HepG2 (cell line): ENCODE results near the gene VPS4B. TPM values are rescaled to one million over a fixed set of nuclear protein-coding genes. Genes with fewer than 3 reads are reported as not detected.

Source experiments
- ARNT2 ChIP-seq: sonication (generic); formaldehyde crosslinking; IDR thresholded peaks from 2 replicates; pipeline ENCODE4 v1.8.0; 2022; ENCODE audit warnings: mild to moderate bottlenecking, low read depth, missing genetic modification reagents, moderate library complexity
- ATM ChIP-seq: fragments of 450-650 bp; IDR thresholded peaks from 2 replicates; pipeline ENCODE4 v1.7.1; 2017; ENCODE audit warnings: mild to moderate bottlenecking, borderline replicate concordance
- CEBPG ChIP-seq: IDR thresholded peaks from 2 replicates; pipeline ENCODE4 v1.6.1; 2016
- FIP1L1 ChIP-seq: fragments of 200-400 bp; formaldehyde crosslinking; IDR thresholded peaks from 2 replicates; pipeline ENCODE4 v1.6.1; 2018; ENCODE audit warnings: low read depth, mild to moderate bottlenecking, low read length, moderate library complexity, borderline replicate concordance; ENCODE audit not compliant: insufficient read depth
- MBD4 ChIP-seq: IDR thresholded peaks from 2 replicates; pipeline ENCODE4 v1.6.1; 2012; ENCODE audit warnings: low read length, inconsistent platforms, borderline replicate concordance
- MTF2 ChIP-seq: sonication (generic); formaldehyde crosslinking; IDR thresholded peaks from 2 replicates; pipeline ENCODE4 v1.5.0; 2020; ENCODE audit warnings: missing genetic modification reagents, borderline replicate concordance
- SAP130 ChIP-seq: IDR thresholded peaks from 2 replicates; pipeline ENCODE4 v1.6.1; 2016; ENCODE audit warnings: low read depth
- TERF1 ChIP-seq: sonication (generic); formaldehyde crosslinking; IDR thresholded peaks from 2 replicates; pipeline ENCODE4 v1.8.0; 2022; ENCODE audit warnings: mild to moderate bottlenecking, missing genetic modification reagents, moderate library complexity
- UBTF ChIP-seq: sonication (generic); formaldehyde crosslinking; IDR thresholded peaks from 2 replicates; pipeline ENCODE4 v1.4.0; 2020; ENCODE audit warnings: mild to moderate bottlenecking, missing genetic modification reagents
- ZBTB40 ChIP-seq, 2 experiments: fragments of 450-650 bp in 1 of 2; sonication (generic) in 1 of 2; formaldehyde crosslinking in 1 of 2; IDR thresholded peaks; 2 replicates each; pipeline versions ENCODE4 v1.6.1 to v1.8.0; 2016 to 2022; ENCODE audit warnings: antibody characterized with exemption in 1 of 2, mild to moderate bottlenecking in 1 of 2, missing genetic modification reagents in 1 of 2
- ZMYM3 ChIP-seq: sonication (generic); formaldehyde crosslinking; IDR thresholded peaks from 2 replicates; pipeline ENCODE4 v1.5.1; 2020; ENCODE audit warnings: mild to moderate bottlenecking, missing genetic modification reagents
- ZNF468 ChIP-seq: sonication (generic); formaldehyde crosslinking; IDR thresholded peaks from 2 replicates; pipeline ENCODE4 v1.8.0; 2022; ENCODE audit warnings: mild to moderate bottlenecking, moderate library complexity, missing genetic modification reagents
- ZNF670 ChIP-seq: sonication (generic); formaldehyde crosslinking; IDR thresholded peaks from 2 replicates; pipeline ENCODE4 v1.8.0; 2022; ENCODE audit warnings: mild to moderate bottlenecking, missing genetic modification reagents, borderline replicate concordance
- ZNF720 ChIP-seq: sonication (generic); formaldehyde crosslinking; IDR thresholded peaks from 2 replicates; pipeline ENCODE4 v1.4.0; 2020; ENCODE audit warnings: missing genetic modification reagents
- ZNF839 ChIP-seq: sonication (generic); formaldehyde crosslinking; IDR thresholded peaks from 2 replicates; pipeline ENCODE4 v1.4.0; 2020; ENCODE audit warnings: missing genetic modification reagents, mild to moderate bottlenecking, borderline replicate concordance
- ZZZ3 ChIP-seq: sonication (generic); formaldehyde crosslinking; IDR thresholded peaks from 2 replicates; pipeline ENCODE4 v1.4.0; 2020; ENCODE audit warnings: missing genetic modification reagents, mild to moderate bottlenecking, borderline replicate concordance
- polyA plus RNA-seq, 8 experiments: library from polyadenylated mRNA; depleted of rRNA in 3 of 8; stranded (reverse) in 7 of 8; unstranded in 1 of 8; fragments of >200 nt; fragmentation: Illumina TruSeq in 4 of 8; extraction: Trizol in 4 of 8; gene quantifications; 2 replicates each; pipeline versions ENCODE4 v1.2.1 to v1.2.3, GENCODE V29; 2011 to 2016; ENCODE audit warnings: low read depth in 4 of 8, missing spikeins in 1 of 8, mixed read lengths in 1 of 8; ENCODE audit not compliant: insufficient read depth in 1 of 8
- total RNA-seq, 5 experiments: library from RNA; depleted of rRNA; stranded (reverse); fragments of >200 nt; fragmentation: Illumina TruSeq; extraction: Trizol; gene quantifications; 2 replicates each; pipeline ENCODE4 v1.2.3, GENCODE V29; 2016; ENCODE audit warnings: low read depth in 1 of 5

The VPS4B gene
- total and polyA plus RNA-seq, 2 of the 13 experiments (the other 11 are each of a cell fraction or from before 2014, with no cell fraction given), result 12.8 to 25.9 TPM

GRCh38 chr18:63422087-63422863 lies at the start of gene VPS4B (continued):
- TF ChIP-seq UBTF (CRISPR knock-in tag) (peak; percentile 76), ZNF720 (CRISPR knock-in tag) (no peak), ZMYM3 (CRISPR knock-in tag) (peak; percentile 42; the same call in 1 of the 2 replicates), TERF1 (no peak), MTF2 (CRISPR knock-in tag) (no peak), CEBPG (peak; percentile 77), ZNF670 (CRISPR knock-in tag) (0 out of 2 replicates have a peak, but pooled peaks have one; percentile 1), ZZZ3 (CRISPR knock-in tag) (peak; percentile 89; the same call in 1 of the 2 replicates), ATM (no peak), MBD4 (no peak), ZBTB40 (IDR thresholded peaks at IDR 0.05) (peak; percentile 39; the same call in 1 of the 2 replicates), ZBTB40 (CRISPR knock-in tag; IDR thresholded peaks at IDR 0.05) (peak; percentile 36; the same call in 1 of the 2 replicates), FIP1L1 (0 out of 2 replicates have a peak, but pooled peaks have one; percentile 26), ZNF839 (CRISPR knock-in tag) (no peak), ARNT2 (CRISPR knock-in tag) (peak; percentile 38; the same call in 1 of the 2 replicates), ZNF468 (CRISPR knock-in tag) (no peak), SAP130 (peak; percentile 97)
